GM10266 (cell line): ENCODE results near the gene RUFY2.

Experiments used
- DNase-seq: peaks from one replicate; pipeline ENCODE4 v3.0.0; 2012; ENCODE audit errors: extremely low spot score
- TF ChIP-seq, protein P1 (sequence below): IDR thresholded peaks from 2 replicates; pipeline ENCODE4 v1.5.1; 2012; ENCODE audit warnings: mild to moderate bottlenecking, low read depth; ENCODE audit not compliant: control insufficient read depth, insufficient read depth; ENCODE audit errors: missing control alignments

RUFY2 gene

DNA sequence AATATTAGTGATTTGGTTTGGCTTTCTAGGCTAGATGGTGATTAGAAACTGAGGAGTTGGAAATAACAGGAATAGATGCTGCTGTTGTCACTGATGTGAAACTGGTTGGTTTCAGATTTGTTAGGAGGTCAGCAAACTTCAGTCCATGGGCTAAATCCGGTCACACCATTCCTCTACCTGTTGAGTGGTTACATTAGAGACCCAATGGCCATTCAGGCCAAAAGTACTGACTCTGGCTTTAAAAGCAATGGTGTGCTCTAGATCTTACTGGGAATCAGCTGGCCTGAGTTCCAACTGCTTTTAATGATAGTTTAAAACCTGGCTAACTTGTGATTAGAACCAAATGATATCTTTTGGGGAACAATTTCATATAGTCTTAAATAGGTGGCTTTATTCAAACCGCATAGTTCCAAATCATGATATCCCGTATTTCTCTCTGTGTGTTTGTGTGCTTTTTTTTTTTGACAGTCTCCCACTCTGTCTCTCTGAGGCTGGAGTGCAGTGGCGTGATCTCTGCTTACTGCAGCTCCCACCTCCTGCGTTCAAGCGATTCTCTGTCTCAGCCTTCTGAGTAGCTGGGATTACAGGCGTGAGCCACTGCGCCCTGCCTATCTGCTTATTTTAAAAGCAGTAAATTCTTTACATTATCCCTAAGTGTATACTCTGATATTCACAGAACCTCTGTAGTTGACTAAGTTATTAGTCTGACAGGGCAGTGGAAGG, 66.6 kb downstream of the RUFY2 start:
- no peak for DNase-seq
- TF ChIP-seq, protein P1, sequence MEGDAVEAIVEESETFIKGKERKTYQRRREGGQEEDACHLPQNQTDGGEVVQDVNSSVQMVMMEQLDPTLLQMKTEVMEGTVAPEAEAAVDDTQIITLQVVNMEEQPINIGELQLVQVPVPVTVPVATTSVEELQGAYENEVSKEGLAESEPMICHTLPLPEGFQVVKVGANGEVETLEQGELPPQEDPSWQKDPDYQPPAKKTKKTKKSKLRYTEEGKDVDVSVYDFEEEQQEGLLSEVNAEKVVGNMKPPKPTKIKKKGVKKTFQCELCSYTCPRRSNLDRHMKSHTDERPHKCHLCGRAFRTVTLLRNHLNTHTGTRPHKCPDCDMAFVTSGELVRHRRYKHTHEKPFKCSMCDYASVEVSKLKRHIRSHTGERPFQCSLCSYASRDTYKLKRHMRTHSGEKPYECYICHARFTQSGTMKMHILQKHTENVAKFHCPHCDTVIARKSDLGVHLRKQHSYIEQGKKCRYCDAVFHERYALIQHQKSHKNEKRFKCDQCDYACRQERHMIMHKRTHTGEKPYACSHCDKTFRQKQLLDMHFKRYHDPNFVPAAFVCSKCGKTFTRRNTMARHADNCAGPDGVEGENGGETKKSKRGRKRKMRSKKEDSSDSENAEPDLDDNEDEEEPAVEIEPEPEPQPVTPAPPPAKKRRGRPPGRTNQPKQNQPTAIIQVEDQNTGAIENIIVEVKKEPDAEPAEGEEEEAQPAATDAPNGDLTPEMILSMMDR, result no peak

DNA sequence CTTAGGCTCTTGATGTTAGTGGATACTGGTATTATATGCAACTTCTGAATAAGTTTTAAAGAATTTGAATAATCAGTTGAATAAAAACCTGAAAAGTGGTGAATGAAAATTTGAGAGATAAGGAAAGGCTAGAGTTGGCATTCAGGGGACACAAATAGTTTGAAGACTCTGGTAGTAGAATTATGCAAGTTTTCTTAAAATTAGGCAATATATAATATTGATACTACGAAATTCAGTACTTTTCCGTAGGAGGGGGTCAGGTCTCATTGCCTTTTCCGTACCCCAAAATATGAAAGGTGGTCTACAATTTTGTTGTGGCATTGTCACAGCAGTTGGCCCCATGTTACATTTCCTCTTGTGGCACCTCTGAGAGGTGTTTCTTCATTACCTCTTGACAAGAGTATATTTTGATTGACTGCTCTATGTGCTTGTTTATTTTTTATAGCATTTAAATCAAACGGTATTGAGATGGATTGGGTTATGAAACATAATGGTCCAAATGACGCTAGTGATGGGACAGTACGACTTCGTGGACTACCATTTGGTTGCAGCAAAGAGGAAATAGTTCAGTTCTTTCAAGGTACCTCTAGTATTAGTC, 70.2 kb downstream of the RUFY2 start:
- no peak for DNase-seq
- TF ChIP-seq, protein P1, result no peak

DNA sequence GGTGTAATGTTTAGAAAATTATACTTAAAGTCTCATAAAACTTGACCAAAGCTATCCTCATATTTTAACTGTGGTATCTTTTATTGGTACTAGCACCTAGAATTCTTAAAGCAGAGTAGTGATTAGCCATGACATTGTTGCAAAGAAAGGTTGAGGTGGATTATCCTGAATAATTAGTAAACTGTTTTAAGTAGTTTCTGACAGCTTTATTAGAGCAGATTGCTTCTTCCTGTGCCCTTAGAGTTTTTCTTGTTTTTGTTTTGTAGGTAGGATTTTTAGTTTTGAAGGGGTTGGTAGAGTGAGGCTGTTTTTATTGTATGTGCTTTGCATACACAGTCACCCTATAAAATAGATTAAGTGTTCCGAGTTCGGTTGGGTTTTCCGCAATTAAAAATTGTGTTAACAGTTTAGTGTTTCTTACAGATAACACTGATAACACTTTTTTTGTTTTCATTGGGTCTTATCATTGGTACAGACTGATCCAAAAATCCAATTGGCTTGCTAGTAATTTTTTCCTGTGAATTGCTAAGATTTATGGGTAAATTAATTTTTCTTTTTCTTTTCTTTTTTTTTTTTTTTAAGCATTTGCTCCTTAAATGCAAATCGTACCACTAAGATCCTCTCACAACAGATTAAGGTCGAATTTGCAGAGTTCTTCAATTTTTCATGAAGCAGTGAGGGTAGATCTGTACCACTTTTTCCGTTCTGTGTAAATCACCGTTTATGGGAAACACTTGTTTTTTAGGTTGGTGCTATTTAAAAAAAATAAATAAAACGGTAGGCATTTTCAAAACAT, 72.2 kb downstream of the RUFY2 start:
- TF ChIP-seq, protein P1, result no peak
- no peak for DNase-seq

DNA sequence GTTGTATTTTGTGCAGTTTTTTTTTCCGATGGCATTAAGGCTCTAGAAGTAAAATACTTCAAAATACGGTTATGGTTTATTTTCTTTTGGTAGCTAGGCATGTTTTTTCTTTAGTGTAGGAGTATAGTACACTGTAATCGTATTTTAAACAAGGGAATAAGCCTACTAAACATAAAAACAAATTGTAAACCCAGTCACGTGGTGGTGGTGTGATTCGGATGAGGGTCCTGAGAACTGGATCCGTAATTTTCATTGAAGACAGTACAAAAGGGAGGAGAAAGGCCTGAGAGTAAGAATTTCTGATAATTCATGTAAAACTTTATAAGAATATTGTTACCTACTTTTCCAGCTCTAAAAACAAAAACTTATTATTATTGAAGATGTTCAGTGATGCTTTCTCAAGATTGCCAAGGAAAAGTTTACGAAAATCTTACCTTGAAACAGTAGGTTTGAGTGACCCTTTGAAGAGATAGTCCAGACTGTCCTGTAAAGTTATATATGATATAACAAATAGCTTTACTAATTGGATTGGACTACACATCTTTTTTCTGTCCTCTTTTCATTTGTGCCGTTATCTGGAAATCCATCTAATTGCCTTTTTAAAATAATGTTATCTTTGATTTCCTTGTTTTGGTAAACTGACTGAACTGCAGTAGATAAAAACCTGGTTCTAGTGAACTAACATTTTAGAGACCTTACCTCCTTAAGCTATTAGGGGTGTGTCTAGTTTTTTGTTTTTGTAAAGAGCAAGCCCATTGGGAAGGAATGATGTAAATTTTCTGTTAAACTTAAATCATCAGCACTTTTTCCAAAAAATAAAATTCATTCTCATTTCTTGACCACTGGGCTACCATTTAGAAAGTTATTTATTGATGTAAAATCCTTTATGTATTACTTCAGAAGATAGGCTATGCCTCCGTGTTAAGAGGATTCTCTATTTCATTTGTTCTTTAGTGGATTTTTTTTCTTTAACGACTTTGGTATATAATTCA, 73.3 kb downstream of the RUFY2 start:
- TF ChIP-seq, protein P1, result no peak
- DNase-seq, result no peak

DNA sequence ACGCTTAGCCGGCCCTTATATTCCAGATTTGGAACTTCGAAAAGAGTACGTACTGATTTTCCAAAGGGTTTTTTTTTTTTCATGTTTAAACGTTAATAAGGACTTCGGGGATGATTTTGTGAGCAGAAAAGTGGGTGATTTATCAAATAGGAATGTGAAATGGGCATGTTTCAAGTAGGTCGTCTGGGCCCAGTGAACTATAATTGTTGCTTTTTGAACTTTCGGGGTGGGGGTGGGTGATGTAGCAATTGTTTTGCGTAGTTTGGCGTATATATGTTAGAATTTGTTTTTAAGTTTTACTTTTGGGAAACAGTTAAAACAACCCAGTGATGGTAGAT, 74.0 kb downstream of the RUFY2 start:
- TF ChIP-seq, protein P1, result no peak
- no peak for DNase-seq

DNA sequence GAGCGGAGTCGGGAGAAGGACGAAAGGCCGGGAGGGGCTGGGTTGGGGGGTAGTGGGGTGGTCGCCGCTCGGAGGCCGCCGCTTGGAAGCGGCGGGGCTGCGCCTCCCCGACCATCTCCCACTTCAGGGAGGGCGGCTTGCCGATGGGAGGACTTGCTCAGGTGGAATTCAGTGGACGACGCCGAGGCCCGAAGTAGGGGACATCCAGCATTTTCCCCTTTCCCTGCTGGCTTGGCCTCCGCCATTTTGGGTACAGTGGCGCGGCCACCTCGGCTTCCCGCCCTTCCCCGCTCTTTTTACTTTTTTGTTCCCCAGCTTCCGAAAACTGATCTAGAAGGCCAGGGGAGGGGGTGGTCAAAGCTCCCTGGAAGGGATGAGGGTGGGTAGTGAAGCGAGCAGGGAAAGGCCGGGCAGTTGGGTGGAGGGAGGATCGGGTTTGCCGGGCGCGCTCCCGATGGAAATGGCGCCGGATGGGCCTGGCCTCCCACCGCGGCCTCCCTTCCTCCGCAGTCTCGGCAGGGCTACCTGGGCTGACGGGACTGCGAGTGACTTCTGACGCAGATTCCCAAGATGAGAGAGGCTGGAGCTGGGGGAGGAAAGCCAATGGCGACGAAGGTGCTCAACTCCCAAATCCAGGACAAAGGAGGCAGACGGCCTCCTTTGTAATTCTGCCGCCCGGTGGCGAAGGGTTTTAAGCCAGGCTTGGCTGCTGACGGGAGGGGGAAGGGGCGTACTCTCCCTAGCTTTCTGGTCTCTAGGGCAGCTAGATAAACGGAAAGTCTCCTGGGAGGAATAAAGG, 74.6 kb downstream of the RUFY2 start, which contains the start of gene PBLD:
Gene PBLD (minus strand): TSS at position 670 of the 799 bp plus-strand sequence. CDS start 26,084 bp downstream, outside the sequence.
- TF ChIP-seq, protein P1, result peak; percentile 49
- DNase-seq, result peak; percentile 51
